Uterus (tissue), 2 donors: Measurements from ENCODE around the gene ARMC2.
"Not testable (repeated sequence)": the region's sequence is repeated elsewhere in the genome, so short reads cannot be mapped to it uniquely, and the experiment has no call there.

Experiments used
- CTCF ChIP-seq, 4 experiments: fragments of 200-600 bp in 2 of 4; fragments of 450-650 bp in 2 of 4; sonication (generic) in 2 of 4; IDR thresholded peaks; one replicate each; pipeline ENCODE4 v1.5.1; 2016 to 2019; ENCODE audit warnings: antibody characterized with exemption in 4 of 4, mild to moderate bottlenecking in 2 of 4, moderate library complexity in 1 of 4
- POLR2A ChIP-seq, 2 donors: fragments of 450-650 bp; IDR thresholded peaks; one replicate each; pipeline ENCODE4 v1.6.1; 2016; ENCODE audit warnings: antibody characterized with exemption in 2 of 2, mild to moderate bottlenecking in 1 of 2, moderate library complexity in 1 of 2

- TF ChIP-seq CTCF, POLR2A (IDR thresholded peaks at IDR 0.05): not testable (repeated sequence)
These were observed 82.9 kb downstream of the ARMC2 start for GRCh38 chr6:108931090-108931489.
